Hypothalamus (tissue), 51 donors: Measurements from ENCODE around the gene METTL15.
"Not testable (repeated sequence)": the region's sequence is repeated elsewhere in the genome, so short reads cannot be mapped to it uniquely, and the experiment has no call there.

Experiments
- DNase-seq, 51 donors: peaks; one replicate each; lab custom pipeline; 2025; lab: John Stamatoyannopoulos, UW

Gene METTL15

GRCh38 chr11:28108958-28109357 is 770 bp downstream of the METTL15 start:
- DNase-seq = no peak

GRCh38 chr11:28110108-28110820 is 2.1 kb downstream of the METTL15 start:
- DNase-seq = peak; percentile 5 to 74 (median 40)

- no peak for DNase-seq
Observed at GRCh38 chr11:28110821-28111200, 2.6 kb downstream of the METTL15 start.

- DNase-seq = no peak
Observed at GRCh38 chr11:28114116-28114515, 5.9 kb downstream of the METTL15 start.

- DNase-seq = no peak
Observed at GRCh38 chr11:28114731-28115130, 6.5 kb downstream of the METTL15 start.

- no peak for DNase-seq
Observed at GRCh38 chr11:28117712-28118111, 9.5 kb downstream of the METTL15 start.

GRCh38 chr11:28123151-28123581 is 15.0 kb downstream of the METTL15 start:
- no peak for DNase-seq

- no peak for DNase-seq
Observed at GRCh38 chr11:28132548-28132947, 24.4 kb downstream of the METTL15 start.

- DNase-seq = no peak
Observed at GRCh38 chr11:28133146-28133545, 25.0 kb downstream of the METTL15 start.

- not testable (repeated sequence) for DNase-seq
Observed at GRCh38 chr11:28136157-28136556, 28.0 kb downstream of the METTL15 start.

- DNase-seq = no peak
Observed at GRCh38 chr11:28137366-28137765, 29.2 kb downstream of the METTL15 start.

- no peak for DNase-seq
Observed at GRCh38 chr11:28137832-28138231, 29.6 kb downstream of the METTL15 start.

GRCh38 chr11:28139841-28140415 is 31.7 kb downstream of the METTL15 start:
- DNase-seq = no peak

- no peak for DNase-seq
Observed at GRCh38 chr11:28140689-28141455, 32.7 kb downstream of the METTL15 start.

GRCh38 chr11:28142724-28143123 is 34.5 kb downstream of the METTL15 start:
- DNase-seq = no peak

- DNase-seq = no peak
Observed at GRCh38 chr11:28144808-28145207, 36.6 kb downstream of the METTL15 start.

GRCh38 chr11:28146123-28146751 is 38.0 kb downstream of the METTL15 start:
- no peak for DNase-seq

- no peak for DNase-seq
Observed at GRCh38 chr11:28152743-28153142, 44.6 kb downstream of the METTL15 start.

- DNase-seq = no peak
Observed at GRCh38 chr11:28153586-28153985, 45.4 kb downstream of the METTL15 start.

GRCh38 chr11:28168718-28169117 is 60.5 kb downstream of the METTL15 start:
- DNase-seq = no peak

- no peak for DNase-seq
Observed at GRCh38 chr11:28169816-28170215, 61.6 kb downstream of the METTL15 start.
